OCI-M2 (cell line): ENCODE data around the gene PHLPP1.

ENCODE experiments used
- DNase-seq: peaks from one replicate; lab custom pipeline; 2025; ENCODE audit not compliant: unreplicated experiment; lab: John Stamatoyannopoulos, UW

The PHLPP1 gene

GRCh38 chr18:62771494-62772270, 56.3 kb downstream of the PHLPP1 start:
- DNase-seq: no peak

GRCh38 chr18:62772860-62773584, 57.7 kb downstream of the PHLPP1 start:
- no peak for DNase-seq

- DNase-seq: no peak
These were observed 58.4 kb downstream of the PHLPP1 start for GRCh38 chr18:62773691-62774090.

- DNase-seq: no peak
These were observed 60.8 kb downstream of the PHLPP1 start for GRCh38 chr18:62776024-62776570.

- DNase-seq: no peak
These were observed 62.5 kb downstream of the PHLPP1 start for GRCh38 chr18:62777814-62778213.

GRCh38 chr18:62778976-62779869, 63.9 kb downstream of the PHLPP1 start:
- DNase-seq: no peak

- no peak for DNase-seq
These were observed 65.9 kb downstream of the PHLPP1 start for GRCh38 chr18:62781262-62781661.

GRCh38 chr18:62781893-62782292, 66.6 kb downstream of the PHLPP1 start:
- no peak for DNase-seq

GRCh38 chr18:62784338-62784965, 69.1 kb downstream of the PHLPP1 start:
- DNase-seq: no peak

- DNase-seq: no peak
These were observed 69.6 kb downstream of the PHLPP1 start for GRCh38 chr18:62784966-62785413.

GRCh38 chr18:62786689-62787088, 71.3 kb downstream of the PHLPP1 start:
- DNase-seq: no peak

- no peak for DNase-seq
These were observed 72.8 kb downstream of the PHLPP1 start for GRCh38 chr18:62788111-62788510.

GRCh38 chr18:62788876-62789275, 73.5 kb downstream of the PHLPP1 start:
- no peak for DNase-seq

GRCh38 chr18:62790871-62791772, 75.8 kb downstream of the PHLPP1 start:
- DNase-seq: no peak

- no peak for DNase-seq
These were observed 76.7 kb downstream of the PHLPP1 start for GRCh38 chr18:62792016-62792415.

GRCh38 chr18:62795813-62796212, 80.5 kb downstream of the PHLPP1 start:
- DNase-seq: no peak

- DNase-seq: no peak
These were observed 80.9 kb downstream of the PHLPP1 start for GRCh38 chr18:62796216-62796621.

- DNase-seq: no peak
These were observed 82.0 kb downstream of the PHLPP1 start for GRCh38 chr18:62797329-62797728.

GRCh38 chr18:62799977-62800376, 84.6 kb downstream of the PHLPP1 start:
- DNase-seq: no peak

- DNase-seq: no peak
These were observed 87.2 kb downstream of the PHLPP1 start for GRCh38 chr18:62802523-62802922.
